Liver (tissue), 3 donors: Measurements from ENCODE around the gene CELF1.

ENCODE experiments used
- FOXA1 ChIP-seq: IDR thresholded peaks from 2 replicates; pipeline ENCODE4 v1.6.1; 2016; ENCODE audit warnings: antibody characterized with exemption
- NR2F2 ChIP-seq: IDR thresholded peaks from 2 replicates; pipeline ENCODE4 v1.6.1; 2016; ENCODE audit warnings: antibody characterized with exemption
- RAD21 ChIP-seq, 2 donors: IDR thresholded peaks; 2 replicates each; pipeline ENCODE4 v1.6.1; 2016; ENCODE audit warnings: antibody characterized with exemption in 2 of 2, mild to moderate bottlenecking in 2 of 2
- TAF1 ChIP-seq: conservative IDR thresholded peaks from 2 replicates; pipeline ENCODE4 v1.6.1; 2016; ENCODE audit warnings: antibody characterized with exemption, mild to moderate bottlenecking
- TF ChIP-seq, protein P1 (sequence below): IDR thresholded peaks from 2 replicates; pipeline ENCODE4 v1.6.1; 2016; ENCODE audit warnings: antibody characterized with exemption
- TF ChIP-seq, protein P2 (sequence below): fragments of 150-350 bp; IDR thresholded peaks from 2 replicates; pipeline ENCODE4 v1.5.1; 2017; ENCODE audit warnings: improper control_type of control experiment, low read depth, low read length; ENCODE audit not compliant: missing input control
- TF ChIP-seq, protein P3 (sequence below): IDR thresholded peaks from 2 replicates; pipeline ENCODE4 v1.6.1; 2016; ENCODE audit warnings: antibody characterized with exemption, mild to moderate bottlenecking
- donor health status: healthy.
- donor health status: healthy.

DNA sequence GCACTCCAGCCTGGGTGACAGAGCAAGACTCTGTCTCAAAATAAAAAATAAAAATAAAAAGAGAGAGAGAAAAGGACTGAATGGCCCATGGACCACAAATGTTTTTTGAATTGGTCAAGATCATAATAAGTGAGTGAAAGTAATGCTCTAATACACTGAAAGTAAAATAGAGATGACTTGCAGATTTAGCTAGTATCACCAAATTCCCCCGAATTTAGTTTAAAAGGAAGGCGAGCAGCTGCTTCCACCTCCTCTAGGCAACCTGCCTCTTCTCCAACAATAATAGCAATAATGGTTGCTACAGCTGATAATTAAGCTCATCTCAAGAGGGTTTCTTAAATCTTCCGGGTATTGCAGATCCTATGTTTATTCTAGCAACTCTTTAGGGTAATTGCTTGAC lies 36.8 kb downstream of the CELF1 start:
- TF ChIP-seq, protein P1, sequence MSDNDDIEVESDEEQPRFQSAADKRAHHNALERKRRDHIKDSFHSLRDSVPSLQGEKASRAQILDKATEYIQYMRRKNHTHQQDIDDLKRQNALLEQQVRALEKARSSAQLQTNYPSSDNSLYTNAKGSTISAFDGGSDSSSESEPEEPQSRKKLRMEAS: no peak
- TF ChIP-seq, protein P2, sequence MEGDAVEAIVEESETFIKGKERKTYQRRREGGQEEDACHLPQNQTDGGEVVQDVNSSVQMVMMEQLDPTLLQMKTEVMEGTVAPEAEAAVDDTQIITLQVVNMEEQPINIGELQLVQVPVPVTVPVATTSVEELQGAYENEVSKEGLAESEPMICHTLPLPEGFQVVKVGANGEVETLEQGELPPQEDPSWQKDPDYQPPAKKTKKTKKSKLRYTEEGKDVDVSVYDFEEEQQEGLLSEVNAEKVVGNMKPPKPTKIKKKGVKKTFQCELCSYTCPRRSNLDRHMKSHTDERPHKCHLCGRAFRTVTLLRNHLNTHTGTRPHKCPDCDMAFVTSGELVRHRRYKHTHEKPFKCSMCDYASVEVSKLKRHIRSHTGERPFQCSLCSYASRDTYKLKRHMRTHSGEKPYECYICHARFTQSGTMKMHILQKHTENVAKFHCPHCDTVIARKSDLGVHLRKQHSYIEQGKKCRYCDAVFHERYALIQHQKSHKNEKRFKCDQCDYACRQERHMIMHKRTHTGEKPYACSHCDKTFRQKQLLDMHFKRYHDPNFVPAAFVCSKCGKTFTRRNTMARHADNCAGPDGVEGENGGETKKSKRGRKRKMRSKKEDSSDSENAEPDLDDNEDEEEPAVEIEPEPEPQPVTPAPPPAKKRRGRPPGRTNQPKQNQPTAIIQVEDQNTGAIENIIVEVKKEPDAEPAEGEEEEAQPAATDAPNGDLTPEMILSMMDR: no peak
- TF ChIP-seq, protein P3, sequence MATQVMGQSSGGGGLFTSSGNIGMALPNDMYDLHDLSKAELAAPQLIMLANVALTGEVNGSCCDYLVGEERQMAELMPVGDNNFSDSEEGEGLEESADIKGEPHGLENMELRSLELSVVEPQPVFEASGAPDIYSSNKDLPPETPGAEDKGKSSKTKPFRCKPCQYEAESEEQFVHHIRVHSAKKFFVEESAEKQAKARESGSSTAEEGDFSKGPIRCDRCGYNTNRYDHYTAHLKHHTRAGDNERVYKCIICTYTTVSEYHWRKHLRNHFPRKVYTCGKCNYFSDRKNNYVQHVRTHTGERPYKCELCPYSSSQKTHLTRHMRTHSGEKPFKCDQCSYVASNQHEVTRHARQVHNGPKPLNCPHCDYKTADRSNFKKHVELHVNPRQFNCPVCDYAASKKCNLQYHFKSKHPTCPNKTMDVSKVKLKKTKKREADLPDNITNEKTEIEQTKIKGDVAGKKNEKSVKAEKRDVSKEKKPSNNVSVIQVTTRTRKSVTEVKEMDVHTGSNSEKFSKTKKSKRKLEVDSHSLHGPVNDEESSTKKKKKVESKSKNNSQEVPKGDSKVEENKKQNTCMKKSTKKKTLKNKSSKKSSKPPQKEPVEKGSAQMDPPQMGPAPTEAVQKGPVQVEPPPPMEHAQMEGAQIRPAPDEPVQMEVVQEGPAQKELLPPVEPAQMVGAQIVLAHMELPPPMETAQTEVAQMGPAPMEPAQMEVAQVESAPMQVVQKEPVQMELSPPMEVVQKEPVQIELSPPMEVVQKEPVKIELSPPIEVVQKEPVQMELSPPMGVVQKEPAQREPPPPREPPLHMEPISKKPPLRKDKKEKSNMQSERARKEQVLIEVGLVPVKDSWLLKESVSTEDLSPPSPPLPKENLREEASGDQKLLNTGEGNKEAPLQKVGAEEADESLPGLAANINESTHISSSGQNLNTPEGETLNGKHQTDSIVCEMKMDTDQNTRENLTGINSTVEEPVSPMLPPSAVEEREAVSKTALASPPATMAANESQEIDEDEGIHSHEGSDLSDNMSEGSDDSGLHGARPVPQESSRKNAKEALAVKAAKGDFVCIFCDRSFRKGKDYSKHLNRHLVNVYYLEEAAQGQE: no peak
- no peak for TF ChIP-seq FOXA1
- no peak for TF ChIP-seq RAD21 (IDR thresholded peaks at IDR 0.05)
- no peak for TF ChIP-seq NR2F2
- TF ChIP-seq TAF1: no peak
